Activated effector memory CD4-positive, alpha-beta T cell treated with anti-CD3 and anti-CD28 coated beads, Interleukin-2, amount 50 U/mL, for 16 hours (primary cell): ENCODE results near the gene MGAT5B.
"Not testable (repeated sequence)": the region's sequence is repeated elsewhere in the genome, so short reads cannot be mapped to it uniquely, and the experiment has no call there.

Source experiments
- DNase-seq: peaks from one replicate; pipeline ENCODE4 v3.0.0-alpha.2; 2020

Gene MGAT5B

DNA sequence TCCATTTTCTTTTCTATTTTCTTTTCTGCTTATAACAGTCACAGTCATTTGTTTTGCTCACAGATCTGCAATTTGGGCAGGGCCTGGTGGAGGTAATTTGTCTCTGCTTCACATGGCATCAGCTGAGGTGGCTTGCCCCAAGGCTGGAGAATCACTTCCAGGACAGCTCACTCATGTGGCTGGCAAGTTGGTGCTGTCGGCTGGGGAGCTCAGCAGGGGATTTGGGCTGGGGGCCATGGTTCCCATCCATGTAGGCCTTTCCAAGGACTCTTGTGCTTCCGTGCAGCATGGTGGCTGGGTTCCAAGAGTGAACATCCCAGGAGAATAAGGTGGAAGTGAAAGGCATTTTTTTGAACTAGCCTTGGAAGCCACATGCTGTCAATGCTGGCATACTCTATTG, 85.7 kb downstream of the MGAT5B start:
- DNase-seq, result no peak

DNA sequence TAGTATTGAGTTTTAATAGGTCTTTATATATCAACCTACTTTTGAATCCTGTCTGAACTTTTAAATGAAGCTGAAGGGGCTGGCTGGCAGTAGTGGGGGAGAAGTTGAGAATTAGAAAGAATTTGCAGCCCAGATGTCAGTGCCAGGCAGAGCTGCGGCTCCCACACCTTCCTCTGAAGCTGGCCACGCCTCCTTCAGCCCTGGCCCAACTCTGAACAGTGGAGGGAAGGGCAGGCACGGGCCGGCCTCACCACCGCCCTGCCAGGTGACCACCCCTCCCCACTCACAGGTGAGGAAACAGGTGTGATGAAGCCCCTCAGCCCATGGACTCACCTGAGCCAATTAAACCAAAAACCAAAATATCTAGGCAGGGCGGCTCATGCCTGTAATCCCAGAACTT, 87.0 kb downstream of the MGAT5B start:
- no peak for DNase-seq

DNA sequence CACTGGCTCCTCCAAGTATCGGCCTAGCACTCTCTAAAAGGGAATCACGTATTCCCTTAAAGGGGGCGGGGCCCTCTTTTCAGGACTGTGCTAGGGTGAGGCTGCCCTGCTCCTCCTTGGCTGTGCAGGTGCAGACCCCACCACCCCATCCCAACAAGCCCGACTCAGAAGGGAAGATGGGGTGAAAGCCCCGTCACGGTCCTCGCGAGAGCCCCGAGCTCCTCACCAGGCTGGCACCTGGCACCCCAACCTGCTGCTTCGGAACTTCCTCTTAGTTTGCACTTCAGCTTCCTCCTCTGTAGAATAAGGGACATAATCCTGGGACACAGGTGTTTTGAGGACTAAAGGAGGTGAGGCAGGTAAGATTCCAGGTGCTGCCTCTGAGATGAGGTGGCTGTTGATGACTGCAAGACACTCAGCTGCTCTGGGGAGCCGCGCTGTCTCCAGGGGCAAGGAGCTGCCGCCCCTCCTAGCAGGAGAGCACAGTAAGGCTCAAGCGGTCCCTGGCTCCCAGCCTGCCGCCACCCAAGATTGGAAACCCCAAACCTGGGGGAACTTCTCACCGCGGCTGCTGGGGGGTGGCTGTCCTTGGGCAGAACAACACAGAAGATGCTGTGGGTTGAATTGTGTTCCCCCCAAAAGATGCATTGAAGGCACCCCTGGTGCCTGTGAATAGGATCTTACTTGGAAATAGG, 88.8 kb downstream of the MGAT5B start:
- DNase-seq, result no peak

DNA sequence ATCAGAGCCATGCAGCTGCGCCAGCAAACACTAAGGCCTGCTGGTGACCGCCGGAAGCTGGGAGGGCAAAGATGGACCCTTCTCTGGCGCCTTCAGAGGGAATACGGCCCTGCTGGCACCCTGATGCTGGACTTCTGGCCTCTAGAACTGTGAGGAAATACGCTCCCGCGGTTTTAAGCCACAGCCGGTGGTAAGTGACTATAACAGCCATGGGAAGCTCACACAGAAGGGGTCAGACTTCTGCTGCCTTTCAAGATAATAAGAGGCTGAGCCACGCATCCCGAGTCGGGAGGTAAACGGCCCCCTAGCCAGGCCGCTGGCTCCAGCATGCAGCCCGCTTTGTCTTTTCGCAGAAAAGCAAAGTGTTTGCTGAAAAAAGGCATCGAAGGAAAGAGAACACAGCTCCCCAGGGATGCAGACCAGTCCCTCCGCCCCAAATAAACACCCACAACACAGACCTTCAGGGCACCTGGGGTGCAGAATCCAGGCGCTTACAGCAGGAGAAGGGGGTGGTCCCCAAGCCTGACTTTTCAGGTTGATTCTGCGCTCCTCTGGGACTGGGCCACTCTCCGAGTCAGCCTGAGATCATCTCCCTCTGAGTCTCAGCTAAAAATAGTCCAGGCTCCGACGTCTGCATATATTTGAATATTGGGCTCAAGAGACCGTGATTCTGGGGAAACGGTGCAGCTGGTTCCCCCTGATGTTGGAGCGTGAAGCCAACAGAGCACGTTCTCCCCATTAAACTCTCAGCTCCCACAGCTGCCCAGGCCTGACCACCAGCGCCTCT, 89.7 kb downstream of the MGAT5B start:
- no peak for DNase-seq

DNA sequence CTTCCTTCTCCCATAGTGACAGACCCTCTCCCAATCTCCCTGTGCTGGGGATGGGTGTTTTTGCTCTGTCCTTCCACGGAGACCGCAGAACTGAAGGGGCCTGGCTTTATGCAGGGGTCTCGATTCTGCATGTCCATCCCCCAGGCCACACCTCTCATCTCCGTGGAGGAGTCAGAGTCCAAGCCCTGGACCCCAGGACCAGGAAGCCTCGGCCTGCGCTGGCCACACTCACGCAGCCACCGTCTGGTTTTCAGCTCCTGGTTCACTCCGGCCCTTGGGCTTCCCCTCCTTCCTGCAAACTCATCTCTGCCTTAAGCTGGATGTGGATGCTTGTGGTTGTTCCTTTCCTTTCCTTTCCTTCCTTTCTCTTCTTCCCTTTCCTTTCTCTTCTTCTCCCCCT, 90.8 kb downstream of the MGAT5B start:
- no peak for DNase-seq

DNA sequence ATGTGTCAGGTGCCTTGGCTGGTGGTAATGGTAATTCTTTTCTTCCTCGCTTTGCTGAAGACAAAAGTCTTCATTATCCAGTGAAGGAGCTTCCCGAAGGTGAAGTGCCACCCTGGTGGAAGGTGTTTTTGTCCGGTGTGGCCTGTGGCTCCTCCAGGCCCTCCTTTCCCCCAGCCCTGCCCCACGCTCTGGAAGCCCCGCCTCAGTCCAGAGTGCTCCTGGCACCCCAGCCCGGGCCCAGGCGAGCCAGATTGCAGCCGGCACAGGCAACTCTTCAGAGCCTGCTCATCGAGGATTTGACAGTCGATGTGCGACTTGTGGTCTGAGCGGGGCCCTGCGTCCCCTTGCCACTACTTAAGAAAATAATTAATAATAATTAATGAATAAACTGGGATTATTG, 93.7 kb downstream of the MGAT5B start:
- no peak for DNase-seq

DNA sequence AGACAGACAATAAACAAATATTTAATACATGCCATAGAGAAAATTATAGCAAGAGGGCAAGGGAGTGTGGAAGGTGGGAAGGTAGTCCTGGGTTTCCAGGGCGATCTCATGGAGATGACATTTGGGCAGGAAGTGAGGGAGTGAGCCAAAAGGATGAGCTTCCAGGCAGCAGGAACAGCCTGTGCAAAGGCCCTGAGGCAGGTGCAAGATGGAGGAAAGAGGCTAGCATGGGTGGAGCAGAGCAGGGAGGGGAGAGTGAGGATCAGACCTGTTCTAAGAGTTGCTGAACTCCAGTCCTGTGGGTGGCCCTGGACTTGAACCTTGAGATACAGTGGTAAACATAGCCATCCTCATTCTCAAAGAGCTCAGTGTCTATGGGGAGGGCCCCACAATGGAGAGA, 94.7 kb downstream of the MGAT5B start:
- no peak for DNase-seq

DNA sequence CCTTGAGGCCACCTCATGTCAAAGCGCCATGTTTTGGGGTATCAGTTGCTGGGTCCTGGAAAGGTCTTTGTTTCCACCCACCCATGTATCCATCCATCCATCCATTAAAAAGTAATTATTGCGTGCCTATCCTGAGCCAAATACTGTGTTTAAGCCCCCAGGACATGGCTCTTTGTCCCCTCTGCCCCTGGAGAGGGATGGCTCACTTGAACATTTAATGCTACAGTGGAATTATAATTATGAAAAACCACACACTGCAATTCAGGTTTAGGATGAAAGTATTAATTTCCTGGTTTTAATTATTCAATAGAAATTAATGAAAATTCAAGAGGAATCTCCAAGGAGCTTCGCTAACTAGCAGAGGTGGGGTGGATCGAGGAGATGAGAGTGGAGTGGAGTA, 97.8 kb downstream of the MGAT5B start:
- no peak for DNase-seq

DNA sequence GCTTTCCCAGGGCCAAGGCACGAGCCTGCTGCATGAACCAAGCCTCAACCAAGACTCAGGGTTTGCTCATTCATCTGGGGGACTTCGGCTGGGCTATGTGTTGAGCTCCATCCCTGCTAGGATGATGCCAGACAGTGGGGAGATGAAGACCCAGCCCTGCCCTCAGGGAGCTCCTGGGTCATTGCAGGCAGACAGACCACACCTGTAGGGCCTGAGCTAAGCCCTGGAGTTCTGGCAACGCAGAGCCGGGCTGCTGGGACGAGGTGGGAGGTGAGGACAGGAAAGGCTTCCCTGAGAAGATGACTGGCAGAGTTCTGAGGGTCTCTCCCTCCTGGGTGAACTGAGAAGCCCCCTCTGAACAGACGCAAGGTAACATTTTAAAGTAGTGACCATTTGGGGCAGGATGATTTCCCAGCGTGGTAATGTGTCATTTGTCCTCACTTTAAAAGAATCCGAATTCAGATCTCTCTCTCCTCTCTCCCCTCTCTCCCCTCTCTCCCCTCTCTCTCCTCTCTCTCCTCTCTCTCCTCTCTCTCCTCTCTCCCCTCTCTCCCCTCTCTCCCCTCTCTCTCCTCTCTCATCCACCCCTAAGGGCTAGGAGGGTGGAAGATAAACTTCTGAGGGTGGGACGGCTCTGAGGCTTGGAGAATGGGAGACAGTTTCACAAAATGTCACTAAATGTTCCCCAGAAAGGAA, 98.4 kb downstream of the MGAT5B start:
- no peak for DNase-seq

DNA sequence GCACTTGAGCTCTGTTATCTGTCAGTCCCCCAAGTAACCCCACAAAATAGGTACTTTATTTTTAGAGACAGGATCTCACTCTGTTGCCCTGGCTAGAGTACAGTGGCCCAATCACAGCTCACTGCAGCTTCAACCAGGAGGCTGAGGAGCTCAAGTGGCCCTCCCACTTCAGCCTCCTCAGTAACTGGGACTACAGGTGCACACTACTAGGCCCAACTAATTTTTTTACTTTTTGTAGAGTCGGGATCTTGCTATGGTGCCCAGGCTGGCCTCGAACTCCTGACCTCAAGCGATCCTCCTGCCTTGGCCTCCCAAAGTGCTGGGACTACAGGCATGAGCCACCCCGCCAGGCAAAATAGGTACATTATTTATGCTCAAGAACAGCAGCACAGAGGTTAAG, 99.6 kb downstream of the MGAT5B start:
- no peak for DNase-seq

DNA sequence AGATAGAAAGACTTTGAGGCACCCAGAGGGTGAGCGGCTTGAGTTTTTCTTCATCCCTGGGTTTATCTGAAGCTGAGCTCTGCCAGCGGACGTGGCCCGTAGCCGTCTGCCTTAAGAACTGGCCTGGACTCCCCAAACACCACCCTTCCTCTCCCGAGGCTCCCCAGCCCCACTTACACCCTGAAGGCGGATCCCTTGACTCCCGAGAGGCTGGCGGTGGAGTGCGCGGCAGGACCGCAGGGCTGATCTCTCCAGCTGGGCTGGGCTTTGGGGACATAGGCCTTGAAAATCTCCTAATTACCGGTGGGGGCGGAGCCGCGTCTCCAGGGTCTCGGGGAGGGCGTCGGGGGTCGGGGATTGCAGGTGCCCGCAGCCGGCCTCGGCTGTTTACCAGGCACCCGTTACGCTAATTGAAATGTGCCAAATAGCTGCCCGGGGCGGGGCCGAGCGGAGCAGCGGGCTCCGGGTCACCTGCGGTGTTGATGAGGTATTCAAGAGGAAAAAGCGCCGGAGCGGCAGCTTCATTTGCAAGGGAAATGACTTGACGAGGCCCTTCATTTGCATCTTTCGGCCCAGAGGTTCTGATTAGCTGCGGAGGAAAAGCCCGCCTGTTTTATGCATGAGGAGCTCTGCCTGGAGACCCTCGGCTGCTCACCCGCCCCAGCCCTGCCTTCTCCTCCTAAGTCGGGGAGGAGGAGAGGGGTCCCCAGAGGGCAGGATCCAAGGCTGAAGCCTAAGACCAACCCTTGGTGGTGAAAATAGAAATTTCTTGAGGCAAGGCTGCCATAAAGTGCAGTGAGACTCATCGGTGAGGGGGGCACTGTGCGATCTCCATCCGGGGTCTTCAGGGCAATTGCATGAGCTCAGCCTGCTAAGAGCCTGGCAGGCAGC, 100.7 kb downstream of the MGAT5B start:
- peak; percentile 79 for DNase-seq

DNA sequence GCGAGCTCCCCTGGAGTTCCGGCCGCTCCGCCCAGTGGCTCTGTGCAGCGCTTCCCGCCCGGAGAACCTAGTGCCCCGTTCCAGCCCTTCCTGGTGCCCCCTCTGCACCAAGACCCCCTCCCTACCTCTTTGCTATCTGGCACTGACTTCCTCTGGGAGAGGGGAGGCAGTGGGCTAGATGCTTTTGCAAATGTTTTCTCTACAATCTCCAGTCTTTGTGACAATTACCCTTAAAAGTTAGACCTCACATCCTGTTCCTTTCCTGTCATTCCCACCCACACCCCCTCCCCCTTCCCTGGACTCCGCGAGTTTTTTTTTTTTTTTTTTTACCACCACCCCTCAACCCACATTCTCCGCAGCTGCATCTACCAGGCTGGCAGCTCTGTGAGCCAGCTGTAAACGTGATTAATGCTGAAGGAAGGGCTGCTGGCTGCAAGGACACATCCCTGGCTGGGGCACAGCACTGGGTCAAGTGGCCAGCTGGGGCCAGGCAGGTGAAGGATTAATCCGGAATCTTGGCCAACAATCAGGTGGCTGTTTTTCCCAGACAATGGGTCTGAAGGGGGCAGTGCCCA, 101.5 kb downstream of the MGAT5B start:
- DNase-seq, result peak; percentile 66

DNA sequence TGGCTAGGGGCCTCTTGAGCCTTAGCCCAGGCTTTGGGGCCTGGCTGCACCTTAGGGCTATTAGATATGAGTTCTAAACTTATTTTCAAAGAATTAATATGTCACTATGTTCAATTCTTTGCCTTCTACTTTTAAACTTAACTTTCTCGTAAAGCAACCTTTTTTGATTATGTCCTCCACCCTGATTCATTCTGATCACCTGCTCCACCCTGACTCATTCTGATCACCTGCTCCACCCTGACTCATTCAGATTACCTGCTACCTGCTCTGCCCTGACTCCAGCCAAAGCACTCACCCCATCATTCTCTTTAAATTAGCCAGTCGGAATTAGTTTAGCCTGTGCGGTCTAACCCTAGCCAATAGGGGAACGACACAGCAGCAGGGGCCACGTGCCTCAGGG, 102.0 kb downstream of the MGAT5B start:
- not testable (repeated sequence) for DNase-seq

DNA sequence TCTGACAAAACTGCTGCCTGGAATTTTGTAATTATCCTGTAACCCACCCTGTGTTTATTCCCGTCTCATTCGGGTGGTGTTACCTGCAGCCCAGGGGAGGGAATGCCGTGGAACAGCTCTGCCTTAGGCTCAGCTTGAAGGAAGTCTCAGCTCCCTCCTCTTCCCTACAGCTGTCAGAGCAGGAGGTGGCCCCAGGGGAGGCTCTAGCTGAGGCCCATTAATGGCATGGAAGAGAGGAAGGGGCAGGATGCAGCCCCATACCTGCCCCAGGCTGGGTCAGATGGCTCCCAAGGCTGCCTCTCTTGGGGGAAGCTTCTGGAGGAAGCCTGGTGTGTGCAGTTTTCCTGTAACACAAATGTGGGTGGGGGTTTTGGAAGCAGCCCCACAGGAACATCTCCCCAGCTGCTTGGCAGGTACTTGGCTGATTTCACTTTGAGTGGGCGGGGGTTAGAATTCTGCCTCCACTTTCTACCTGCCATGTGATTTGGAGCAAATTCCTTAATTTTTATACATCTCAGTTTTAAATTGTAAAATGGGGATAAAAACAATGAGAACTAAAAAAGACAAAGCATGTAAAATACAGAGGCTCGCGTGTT, 103.9 kb downstream of the MGAT5B start:
- DNase-seq, result no peak

DNA sequence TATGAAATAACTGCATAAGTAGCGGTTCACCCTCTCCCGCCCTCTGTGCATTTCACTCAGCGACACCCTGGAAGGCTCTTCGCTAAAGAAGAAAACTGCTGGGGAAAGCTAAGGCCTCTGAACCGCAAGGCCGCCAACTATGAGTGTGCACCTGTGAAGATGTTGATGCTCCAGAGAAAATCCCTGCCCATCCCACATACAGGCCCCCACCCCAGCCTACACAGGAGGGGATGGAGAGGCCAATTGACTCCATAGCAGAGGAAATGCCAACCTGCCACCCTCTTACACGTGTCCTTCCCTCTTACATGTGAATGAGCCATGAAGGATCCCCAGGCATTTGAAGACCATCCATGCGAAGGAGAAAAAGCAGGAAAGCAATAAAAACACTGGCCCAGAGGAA, 104.8 kb downstream of the MGAT5B start:
- DNase-seq, result no peak

DNA sequence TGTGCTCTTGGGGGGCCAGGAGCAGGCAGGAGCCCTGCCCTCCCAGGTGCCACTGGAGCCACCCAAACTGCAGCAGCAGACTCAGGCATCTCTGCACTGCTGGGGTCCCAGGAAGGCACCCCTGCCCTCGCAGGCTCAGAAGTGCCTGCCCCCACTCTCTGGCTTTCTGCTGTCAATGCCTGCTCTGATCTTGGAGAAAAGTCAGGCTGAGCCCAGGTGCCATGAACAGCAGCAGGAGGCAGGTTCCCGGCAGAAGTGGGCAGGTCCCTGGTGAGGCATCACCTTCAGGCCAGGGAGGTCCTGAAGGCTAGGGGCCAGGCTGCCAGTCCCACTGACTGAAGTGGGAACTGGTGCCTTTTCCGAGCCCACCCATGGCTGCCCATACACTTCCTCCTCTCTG, 106.5 kb downstream of the MGAT5B start:
- no peak for DNase-seq

DNA sequence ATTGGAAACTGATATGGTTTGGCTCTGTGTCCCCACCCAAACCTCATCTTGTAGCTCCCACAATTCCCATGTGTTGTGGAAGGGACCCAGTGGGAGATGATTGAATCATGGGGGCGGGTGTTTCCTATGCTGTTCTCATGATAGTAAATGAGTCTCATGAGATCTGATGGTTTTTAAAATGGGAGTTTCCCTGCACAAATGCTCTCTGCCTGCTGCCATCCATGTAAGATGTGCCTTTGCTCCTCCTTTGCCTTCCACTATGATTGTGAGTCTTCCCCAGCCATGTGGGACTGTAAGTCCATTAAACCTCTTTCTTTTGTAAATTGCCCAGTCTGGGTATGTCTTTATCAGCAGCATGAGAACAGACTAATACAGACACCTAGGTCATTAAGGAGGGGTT, 109.8 kb downstream of the MGAT5B start:
- DNase-seq, result not testable (repeated sequence)

DNA sequence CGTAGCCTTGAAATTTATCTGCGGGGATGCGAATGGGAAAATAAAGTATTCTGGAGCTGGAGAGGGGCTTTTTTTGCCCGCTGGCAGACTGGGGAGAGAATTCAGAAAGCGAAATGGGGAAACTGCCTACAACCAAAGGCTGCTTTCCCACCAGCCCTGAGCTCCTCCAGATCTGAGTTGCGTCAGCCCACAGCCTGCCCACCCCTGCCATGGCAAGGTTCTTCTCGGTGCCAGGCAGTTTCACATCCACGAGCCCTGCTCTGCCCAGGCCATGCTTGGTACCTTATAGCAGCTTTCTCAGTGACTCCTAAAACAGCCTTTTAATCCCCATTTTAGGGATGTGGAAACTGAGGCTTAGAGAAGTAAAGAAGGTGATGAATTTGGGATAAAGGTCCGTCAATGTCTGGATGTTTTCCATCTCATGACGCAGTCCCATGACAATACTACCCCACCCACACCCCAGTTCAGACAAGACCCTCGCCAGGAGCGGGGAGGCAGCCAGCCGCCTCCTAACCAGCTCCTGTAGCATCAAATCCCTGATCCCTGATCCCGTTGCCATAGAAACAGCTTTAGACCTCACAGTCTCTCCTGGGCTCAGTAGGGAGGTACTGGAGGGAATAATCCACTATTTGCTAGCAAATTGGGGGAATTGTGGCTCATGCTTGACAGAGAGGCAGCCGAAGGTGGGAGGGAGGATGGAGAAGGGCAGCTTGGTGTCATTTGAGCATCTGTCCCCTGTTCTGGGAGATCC, 113.5 kb downstream of the MGAT5B start:
- DNase-seq, result no peak

DNA sequence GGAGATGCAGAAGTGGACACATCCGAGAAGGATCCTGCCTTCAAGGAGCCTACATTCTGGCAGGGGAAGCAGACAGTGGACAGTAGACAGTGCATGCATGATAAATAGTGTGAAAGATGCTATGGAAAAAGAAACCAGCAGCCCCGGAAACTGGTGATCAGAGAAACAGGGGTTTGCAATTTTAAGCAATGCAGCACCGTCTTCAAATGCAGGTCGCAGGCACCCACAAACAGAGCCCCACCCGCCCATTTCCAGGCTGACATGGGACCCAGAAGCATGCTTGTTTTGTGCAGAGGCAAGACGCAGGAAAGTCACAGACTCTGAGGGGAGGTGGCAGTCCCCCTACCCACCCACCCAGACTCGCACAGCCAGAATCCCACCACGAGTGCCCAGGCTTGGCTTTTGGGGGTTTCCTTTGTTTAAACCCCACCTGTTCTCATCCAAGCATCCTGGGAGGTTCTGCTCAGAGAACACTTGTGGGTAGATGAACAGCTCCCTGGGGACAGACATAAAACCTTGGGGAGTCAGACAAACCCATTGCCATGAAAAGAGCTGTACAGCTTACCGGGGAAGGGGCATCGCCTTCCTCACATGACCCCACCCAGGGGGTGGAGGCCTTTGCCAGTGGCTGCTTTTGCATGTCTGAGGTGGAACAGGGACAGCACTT, 114.3 kb downstream of the MGAT5B start:
- DNase-seq, result no peak

DNA sequence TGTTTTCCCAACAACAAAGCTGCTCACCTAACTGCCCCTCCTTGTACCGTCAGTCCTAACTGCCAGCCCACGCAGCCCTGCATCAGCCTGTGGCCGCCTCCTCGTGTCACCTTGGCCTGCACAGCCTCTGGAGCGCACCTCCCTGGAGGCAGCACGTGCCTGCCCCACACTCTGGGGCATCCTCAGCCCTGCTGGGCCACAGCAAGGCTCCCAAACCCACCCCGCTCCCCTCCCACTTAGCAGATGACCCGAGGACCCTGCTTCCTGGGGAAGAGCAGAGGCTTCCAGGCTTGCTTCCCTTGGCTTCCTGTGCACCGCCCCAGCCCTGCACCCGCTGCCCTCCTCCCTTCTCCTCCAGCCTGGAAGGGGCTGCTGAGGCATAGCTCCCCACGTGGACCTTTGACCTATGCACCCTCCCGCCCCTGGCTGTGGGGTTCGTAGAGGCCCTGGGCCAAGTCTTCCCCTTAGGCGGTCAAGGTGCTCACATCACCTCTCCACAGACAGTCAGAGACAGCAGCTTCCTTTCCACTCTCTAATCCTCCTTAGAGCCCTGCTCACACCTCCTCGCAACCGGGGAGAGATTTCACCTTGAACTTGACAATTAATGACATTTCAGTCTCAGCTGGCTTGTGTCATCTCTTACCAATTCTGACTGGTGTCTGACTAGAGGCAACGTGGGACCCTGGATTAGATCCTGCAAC, 115.0 kb downstream of the MGAT5B start:
- no peak for DNase-seq
